DMS79 treated with DMSO at 0.1 percent for 48 hours (cell line): Measurements from ENCODE around the gene FAT1.
"Not testable (repeated sequence)": the region's sequence is repeated elsewhere in the genome, so short reads cannot be mapped to it uniquely, and the experiment has no call there.

Source experiments
- DNase-seq: peaks from one replicate; lab custom pipeline; 2025; lab: John Stamatoyannopoulos, UW

FAT1 gene

GRCh38 chr4:186698028-186698427, 25.6 kb downstream of the FAT1 start:
- DNase-seq = no peak

GRCh38 chr4:186695392-186695791, 28.3 kb downstream of the FAT1 start:
- no peak for DNase-seq

DNA sequence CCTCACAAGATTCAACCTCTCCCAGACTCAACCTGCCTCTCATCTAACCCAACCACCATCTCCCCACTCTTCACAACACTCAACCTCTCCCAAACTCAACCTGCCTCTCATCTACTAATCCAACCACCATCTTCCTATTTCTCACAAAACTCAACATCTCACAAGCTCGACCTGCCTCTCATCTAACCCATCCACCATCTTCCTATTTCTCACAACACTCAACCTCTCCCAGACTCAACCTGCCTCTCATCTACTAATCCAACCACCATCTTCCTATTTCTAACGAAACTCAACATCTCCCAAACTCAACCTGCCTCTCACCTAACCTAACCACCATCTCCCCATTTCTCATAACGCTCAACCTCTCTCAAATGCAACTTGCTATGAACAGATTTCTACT, 29.8 kb downstream of the FAT1 start:
- no peak for DNase-seq

- no peak for DNase-seq
Observed at GRCh38 chr4:186693159-186693815, 30.4 kb downstream of the FAT1 start.

DNA sequence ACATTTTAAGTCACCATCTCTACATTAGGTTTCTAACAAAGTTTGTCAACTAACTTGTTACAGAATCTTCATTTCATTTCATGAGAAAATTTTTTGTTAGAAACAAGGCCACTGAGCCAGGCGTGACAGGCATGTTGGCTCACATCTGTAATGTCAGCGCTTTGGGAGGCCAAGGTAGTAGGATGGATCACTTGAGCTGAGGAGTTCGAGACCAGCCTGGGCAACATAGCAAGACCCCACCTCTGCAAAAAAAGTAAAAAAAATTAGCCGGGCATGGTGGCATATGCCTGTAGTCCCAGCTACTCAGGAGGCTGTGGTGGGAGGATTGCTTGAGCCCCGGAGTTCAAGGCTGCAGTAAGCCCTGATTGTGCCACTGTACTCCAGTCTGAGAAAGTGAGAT, 32.3 kb downstream of the FAT1 start:
- no peak for DNase-seq

DNA sequence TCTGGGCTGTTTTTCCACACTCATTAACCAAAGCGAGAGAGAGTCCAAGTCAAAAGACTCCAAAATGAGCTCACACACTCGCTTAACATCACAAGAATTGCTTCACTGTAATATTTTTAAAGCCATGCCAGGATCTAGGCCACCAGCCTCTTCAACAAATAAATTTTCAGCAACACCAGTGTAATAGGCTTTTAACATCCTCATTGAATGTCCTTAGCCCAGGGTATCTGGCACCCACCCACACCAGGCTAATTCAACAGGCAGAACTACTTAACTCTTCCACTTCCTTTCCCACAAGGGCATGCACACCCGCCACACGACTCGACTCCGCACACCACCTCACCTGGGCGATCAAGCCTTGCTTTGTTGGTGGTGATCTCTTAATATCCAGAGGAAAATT, 34.2 kb downstream of the FAT1 start:
- no peak for DNase-seq

DNA sequence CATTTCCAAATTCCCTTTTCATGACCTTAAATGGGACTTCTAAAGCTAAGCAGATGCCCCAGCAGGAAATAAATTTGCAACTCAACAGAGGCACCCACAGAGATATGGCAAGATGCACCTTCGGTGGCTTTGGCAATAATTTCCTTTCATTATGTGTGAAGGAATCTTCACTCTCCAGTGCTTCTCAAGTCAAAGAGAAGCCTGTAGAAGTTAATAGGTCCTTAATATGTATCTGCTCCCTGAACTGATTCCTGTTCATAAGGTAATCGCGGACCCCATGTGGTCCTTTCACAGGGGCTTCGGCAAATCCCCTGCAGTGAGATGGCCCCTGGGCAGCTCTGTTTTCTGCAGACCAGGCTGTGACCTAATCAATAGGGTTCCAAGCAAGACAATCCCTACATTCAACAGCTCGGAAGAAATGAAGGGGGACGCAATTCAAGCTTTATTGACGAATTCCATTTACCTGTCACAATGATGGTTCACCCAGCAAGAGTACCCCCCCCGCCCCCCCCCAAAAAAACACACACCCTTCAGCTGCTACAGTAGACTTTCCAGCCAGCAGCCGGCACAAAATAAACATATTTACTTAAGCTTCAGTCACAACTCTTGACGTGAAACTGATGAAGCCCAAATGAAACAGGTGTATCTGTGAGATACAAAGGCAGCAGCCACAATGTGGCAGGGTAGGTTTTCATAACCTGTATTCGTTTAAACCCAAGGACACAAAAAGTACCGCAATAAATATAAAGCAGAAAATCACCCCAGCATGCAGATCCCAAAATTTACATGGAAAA, 35.3 kb downstream of the FAT1 start:
- no peak for DNase-seq

DNA sequence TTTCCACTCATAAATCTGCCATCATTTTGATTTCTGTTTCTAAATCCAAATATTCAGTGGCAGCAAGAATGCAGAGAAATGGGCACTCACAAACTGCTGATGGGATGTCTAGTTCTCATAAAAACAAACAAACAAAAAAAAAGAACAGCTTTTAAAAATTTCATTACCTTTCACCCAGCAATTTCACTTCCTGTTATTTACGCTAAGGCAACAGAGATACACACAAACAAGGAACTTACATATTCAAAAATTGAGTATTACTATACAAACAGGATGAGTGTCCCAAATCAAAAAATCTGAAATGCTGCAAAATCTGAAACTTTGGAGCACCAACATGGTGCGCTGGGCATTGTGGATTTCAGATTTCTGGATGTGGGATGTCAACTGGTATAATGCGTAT, 36.4 kb downstream of the FAT1 start:
- no peak for DNase-seq

DNA sequence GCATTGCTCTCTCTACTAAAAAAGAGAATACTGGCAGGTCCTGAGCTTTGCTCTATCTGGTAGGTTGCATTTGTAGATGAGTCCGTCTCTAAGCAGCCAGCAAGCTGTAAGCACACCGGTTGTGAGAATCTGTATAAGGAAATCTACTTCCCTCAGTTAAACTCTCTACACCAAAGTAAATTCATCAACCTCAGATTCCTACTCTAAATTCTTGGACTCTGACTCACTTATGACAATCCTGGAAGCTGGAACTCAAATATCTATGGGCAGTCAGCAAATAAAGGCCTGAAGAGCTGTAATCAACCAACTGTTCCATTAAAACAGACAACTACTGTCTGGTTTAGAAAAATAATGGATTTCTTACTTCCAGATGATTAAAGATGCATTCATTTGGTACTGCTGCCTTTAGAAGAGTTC, 37.9 kb downstream of the FAT1 start:
- DNase-seq = no peak

- no peak for DNase-seq
Observed at GRCh38 chr4:186684889-186685309, 38.8 kb downstream of the FAT1 start.

DNA sequence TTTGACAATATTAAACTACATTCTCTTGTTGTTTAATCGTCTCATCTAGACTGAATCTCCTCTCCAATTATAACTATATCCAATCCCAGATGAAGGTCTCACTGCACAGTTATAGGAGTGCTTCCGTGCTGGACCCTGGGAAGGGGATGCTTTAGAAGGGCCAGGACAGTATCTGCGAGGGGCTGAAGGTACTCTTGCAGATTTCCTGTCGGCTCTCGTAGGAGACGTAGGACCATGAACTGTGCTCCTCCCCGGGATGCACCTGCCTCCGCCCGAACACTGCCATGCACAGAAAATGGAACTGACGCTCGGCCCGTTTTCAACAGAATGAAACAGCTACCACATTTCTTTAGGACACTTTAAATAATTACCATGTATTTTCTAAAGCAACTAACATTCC, 39.4 kb downstream of the FAT1 start:
- no peak for DNase-seq

- DNase-seq = no peak
Observed at GRCh38 chr4:186680641-186681040, 43.0 kb downstream of the FAT1 start.

DNA sequence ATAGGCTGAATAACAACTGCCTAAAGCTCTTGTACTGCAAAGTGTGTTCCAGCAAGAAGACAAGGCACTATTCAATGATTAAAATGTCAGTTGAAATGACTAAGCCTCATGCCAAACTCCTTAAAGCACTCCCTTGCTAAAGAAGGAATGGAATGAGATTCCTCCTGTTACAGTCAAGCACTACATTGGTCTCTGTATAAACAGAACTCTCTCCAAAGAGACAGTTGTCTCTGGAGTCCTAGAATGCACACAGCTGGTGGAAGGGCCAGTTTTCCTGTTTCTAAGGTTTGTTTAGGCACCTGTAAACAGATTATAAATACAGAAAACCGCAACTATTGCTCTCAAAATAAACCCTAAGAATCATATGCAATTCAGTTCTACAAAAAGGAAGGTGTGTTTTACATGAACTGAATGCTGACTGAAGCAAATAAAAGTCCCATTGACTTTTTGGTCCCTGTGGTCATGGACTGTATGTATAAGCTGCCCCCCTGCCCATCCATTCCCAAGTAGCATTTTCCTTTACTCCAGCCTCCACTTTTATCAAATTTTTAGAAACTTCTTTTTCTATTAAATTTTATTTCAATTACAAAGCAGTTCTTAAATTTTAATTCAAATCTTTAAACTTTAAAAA, 47.0 kb downstream of the FAT1 start:
- no peak for DNase-seq

DNA sequence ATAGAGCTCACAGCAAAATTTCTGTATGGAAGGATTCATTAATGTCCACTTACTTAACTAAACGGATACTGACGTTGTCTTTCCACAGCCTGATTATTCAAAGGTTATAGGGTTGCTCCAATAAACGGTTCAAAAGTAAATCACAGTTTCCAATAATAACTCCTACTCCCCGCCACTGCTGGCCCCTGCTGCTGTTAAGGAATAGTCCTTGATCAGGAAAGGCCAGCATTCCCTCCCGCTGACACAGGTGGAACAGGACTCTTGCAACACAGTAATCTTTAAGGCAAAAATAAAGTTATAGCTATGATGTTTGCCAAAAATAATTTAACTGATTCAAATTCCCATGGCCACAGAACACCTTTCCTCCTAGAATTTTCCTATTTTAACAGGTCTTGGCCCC, 53.9 kb downstream of the FAT1 start:
- no peak for DNase-seq

DNA sequence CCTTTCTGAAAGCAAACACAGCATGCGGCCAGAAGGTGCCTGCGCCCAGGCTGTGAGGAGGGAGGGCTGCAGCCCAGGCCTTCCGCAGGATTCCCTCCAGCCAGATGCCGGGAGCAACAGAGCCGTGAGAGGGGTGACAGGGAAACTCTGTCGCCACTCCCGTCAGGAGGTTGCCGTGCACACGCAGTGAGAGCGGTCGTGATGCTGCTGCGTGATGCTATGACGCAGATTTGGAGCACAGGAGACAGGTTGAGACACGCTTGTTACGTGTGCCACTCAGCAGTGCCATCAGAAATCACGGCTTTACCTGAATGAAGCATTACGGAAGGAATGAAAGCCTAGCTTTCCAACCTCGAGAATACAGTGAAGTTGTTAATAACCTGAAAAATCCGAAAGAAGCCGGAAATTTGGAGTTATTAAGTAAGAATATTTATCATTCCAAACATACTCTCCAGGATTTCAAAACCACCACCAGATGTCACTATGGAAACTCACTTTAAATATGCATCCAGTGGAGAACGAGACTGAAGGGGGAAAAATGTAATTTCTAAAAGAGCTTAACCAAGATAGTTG, 54.4 kb downstream of the FAT1 start:
- no peak for DNase-seq

DNA sequence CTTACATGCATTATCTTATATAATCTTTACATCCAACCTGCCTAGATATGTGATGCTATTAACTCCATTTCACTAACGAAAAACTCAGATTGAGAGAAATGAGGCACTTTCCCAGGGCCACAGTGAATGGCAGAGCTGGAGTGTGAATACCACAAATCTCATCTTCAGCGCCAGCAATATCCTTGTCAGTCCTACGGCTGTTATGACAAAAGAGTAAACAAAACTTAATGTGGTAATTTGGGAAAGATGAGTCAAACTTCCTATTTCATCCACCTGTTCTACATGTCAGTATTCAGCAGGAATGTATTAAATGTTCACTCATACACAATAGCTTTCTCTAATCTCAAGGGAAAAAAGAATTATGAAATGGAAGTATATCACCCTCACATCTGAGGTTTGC, 56.9 kb downstream of the FAT1 start:
- no peak for DNase-seq

DNA sequence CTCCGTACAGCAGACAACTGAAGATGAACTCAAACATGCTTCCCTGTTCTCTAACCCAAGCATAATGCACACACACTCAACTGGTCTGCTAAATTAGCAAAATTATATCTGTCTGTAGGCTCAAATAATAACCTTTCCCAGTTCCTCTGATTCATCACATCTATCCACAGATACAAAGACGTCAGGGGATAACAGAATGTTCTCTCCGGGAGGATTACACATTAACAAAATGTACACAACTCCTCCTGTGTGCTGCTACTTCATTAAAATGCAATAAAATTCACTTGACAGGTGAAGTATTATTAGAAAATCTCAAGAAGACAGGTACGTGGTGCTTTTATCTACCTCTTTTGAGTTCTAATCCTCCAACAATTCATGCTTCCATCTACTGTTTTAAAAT, 57.4 kb downstream of the FAT1 start:
- no peak for DNase-seq

- no peak for DNase-seq
Observed at GRCh38 chr4:186660403-186660802, 63.3 kb downstream of the FAT1 start.

DNA sequence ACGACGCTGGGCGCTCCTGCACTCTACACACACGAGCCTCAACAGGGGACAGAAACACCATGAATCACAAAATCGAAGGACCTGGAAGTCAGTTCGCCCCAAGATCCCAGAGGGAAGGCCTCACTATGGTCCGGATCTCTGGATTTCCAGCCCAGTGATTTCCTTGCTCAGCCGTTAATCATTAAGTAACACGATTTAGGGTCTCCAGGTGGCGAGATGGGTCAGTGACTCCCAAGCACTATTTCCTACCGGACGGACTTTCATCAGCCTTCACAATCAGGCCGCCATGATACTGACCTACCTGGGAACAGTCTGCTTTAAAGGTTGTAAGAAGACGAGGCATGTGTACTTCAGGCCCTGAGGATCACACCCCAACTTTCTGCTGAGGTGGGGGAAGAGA, 63.7 kb downstream of the FAT1 start:
- DNase-seq = no peak

DNA sequence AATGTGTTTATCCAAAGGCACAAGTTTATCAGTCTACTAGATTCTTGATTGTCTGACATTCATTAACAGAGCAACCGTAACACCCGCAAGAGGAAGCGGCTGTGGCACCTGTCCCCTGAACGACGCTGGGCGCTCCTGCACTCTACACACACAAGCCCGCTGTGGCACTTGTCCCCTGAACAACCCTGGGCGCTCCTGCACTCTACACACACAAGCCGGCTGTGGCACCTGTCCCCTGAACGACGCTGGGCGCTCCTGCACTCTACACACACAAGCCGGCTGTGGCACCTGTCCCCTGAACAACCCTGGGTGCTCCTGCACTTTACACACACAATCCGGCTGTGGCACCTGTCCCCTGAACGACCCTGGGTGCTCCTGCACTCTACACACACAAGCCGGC, 64.2 kb downstream of the FAT1 start:
- not testable (repeated sequence) for DNase-seq

DNA sequence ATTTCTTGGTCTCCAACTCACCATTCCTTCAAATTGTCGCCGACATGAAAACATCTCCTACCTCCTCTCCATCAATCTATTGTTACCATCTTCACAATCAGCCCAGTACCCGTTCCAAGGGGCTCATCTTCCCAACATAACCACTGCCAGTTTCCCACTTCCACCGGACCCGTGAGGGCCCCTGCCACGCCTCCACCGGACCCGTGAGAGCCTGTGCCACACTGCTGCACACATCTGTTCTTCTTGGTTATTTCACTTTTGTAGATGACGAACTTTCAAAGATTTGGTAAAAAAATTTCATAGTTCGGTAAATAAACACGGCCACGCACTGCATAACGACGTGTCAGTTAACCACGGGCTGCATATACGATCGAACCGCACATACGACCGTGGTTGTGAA, 65.0 kb downstream of the FAT1 start:
- DNase-seq = no peak

DNA sequence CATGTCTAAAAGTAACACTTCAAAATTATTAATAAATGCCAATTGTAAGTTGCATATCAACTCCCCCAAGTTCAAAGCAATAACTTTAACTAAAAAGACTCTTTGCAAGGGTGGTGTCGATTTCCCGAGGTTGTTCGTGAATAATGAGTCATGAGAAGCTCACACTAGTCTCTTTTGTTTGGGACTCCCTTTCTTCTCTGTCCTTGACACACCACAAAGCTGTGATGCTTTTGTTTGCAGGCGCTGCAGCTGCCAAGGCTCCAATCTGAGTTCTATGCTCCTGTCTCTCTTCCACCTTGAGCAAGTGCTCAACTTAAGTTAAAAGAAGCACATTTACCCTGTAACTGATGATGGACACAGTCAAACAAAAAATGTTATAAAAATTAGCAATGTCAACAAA, 65.9 kb downstream of the FAT1 start:
- DNase-seq = no peak

DNA sequence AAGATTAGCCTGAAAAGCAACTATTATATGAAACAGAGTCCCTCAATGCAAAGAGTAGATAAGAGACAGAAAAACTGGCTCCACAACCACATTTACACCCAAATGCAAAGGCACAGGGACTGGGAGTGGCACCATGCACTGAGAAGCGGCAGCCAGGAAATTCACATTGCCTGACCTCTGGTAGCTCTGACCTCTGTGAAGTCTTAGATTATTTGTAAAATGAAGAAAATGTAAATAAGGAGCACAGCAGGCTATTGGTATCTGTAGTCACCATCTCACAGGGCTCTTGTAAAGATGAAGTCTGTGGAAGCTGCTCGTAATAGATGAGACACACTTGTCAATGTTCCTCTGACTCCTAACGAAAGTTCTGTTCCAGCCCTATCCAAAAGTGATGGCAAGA, 69.7 kb downstream of the FAT1 start:
- DNase-seq = no peak
